ENCODE data around the gene FDXR.

The FDXR gene

DNA sequence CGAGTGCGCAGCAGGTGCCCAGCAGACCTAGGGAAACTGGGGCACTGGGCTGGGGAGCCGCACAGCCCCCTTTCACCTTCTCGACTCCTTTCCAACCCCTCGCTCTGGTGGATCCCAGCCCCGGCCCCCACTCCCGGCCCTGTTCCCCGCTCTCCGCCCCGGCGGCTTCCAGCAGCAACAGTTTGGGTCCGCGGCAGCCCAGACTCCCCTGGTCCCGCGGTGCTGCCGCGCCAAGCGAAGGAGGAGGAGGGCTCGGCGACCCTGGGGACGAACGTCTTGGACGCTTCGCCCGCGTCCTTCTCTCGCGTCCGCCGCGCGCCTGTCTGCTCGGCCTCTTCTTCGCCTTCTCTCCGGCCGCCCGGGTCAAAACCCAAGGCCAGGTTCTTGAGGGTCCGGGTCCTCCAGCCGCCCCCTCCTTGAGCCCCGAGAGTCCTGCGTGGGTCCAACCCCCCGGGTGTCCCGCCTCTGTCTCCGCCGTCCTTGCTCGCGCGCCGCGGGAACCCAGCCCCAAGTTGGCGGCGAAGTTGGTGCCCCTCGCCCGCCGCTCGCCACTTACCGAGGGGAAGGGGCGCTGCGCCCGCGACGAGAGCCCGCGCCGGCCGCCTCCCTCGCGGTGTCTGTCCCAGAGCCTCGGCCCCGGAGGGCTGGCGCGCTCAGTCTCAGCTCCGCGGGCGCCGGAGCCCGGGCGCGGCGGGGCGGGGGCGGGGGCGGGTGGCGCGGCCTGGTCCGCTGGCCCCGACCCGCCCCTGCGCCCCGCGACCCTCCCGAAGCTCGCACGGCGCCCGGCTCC, 11.7 kb downstream of the FDXR start:
- no peak for DNase-seq (ENCODE audit: low read depth in 2 of 2)
- TF ChIP-seq, protein P1, sequence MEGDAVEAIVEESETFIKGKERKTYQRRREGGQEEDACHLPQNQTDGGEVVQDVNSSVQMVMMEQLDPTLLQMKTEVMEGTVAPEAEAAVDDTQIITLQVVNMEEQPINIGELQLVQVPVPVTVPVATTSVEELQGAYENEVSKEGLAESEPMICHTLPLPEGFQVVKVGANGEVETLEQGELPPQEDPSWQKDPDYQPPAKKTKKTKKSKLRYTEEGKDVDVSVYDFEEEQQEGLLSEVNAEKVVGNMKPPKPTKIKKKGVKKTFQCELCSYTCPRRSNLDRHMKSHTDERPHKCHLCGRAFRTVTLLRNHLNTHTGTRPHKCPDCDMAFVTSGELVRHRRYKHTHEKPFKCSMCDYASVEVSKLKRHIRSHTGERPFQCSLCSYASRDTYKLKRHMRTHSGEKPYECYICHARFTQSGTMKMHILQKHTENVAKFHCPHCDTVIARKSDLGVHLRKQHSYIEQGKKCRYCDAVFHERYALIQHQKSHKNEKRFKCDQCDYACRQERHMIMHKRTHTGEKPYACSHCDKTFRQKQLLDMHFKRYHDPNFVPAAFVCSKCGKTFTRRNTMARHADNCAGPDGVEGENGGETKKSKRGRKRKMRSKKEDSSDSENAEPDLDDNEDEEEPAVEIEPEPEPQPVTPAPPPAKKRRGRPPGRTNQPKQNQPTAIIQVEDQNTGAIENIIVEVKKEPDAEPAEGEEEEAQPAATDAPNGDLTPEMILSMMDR (IDR thresholded peaks at IDR 0.05; ENCODE audit: low read depth, low read length): no peak
- H3K4me3 ChIP-seq (replicated peaks in 1 of 2; ENCODE audit: low read depth in 2 of 2, low read length in 2 of 2): no peak overlapping the region

DNA sequence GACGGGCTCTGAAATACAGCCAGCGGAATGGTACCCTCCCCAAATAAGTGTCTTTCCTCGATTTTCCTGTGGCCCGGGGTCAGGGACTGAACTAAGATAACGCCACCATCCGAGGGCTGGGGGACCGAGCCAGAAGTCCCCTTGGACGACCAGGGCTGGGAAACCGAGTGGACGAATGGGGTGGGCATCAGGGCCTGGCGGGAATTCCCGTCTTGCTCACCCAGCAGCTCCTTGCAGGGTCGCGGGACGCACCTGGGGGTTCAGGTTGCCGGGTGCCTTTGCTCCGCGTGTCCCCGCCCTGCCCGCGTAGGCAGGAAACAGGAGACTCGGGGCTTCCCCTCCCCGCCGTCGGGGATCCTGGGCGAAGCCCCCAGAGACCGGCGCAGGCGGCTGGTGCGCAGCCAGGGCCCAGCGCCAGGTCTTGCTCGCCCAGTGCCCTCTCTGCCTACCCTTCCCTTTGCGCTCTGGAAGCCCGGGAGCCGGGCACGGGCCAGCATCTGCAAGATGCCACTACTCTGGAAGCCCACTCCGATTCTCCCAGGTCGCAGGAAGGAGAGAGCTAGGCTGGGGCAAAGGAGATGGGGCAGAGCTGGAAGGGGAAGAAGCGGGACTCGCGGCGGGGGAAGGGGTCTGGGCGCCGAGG, 12.4 kb downstream of the FDXR start:
- no peak overlapping the region for H3K4me3 ChIP-seq (replicated peaks in 1 of 2; ENCODE audit: low read depth in 2 of 2, low read length in 2 of 2)
- TF ChIP-seq, protein P1 (IDR thresholded peaks at IDR 0.05; ENCODE audit: low read depth, low read length): no peak
- DNase-seq (ENCODE audit: low read depth in 2 of 2): no peak

DNA sequence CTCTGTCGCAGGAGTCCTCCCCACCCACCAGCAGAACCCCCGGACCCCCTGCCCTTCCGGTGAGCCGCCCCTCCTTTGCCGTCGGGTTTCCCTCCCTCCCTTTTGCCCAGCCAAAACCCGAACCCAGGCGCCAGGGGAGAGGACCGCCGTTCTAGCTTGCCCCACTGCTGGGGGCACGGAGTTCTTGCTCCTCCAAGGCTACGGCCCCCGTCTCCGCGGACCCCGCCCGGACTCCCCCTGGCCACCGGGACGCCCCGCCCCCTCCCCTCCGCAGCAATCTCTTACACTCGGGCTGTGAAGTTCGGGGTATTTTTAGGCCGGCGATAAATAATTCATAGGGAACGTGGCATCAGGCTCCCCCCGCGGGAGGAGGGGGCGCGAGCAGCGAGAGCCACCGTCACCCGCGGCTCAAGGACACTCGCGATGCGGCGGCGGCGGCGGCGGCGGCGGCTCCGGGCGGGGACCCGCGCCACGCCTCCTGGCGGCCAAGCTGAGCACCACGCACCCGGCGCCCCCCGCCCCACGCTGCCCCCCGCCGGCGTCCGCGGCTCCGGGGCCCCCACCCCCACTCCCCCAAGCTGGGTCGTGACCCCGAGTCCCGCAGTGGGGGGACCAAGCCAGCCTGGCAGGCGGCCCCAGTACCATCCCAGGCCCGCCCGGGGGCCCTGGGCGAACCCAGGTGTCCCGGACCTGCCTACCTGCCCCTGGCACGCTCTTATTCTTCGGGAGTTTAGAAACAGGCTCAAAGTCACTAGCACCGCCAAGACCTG, 13.2 kb downstream of the FDXR start, which contains the start of gene GRIN2C:
TSS of gene GRIN2C (minus strand) at position 427 of the 770 bp plus-strand sequence. CDS start 4,793 bp downstream, outside the sequence.
- DNase-seq (ENCODE audit: low read depth in 2 of 2): no peak
- TF ChIP-seq, protein P1 (IDR thresholded peaks at IDR 0.05; ENCODE audit: low read depth, low read length): no peak
- no peak within 1 kb of the TSS for H3K4me3 ChIP-seq (replicated peaks in 1 of 2; ENCODE audit: low read depth in 2 of 2, low read length in 2 of 2)

DNA sequence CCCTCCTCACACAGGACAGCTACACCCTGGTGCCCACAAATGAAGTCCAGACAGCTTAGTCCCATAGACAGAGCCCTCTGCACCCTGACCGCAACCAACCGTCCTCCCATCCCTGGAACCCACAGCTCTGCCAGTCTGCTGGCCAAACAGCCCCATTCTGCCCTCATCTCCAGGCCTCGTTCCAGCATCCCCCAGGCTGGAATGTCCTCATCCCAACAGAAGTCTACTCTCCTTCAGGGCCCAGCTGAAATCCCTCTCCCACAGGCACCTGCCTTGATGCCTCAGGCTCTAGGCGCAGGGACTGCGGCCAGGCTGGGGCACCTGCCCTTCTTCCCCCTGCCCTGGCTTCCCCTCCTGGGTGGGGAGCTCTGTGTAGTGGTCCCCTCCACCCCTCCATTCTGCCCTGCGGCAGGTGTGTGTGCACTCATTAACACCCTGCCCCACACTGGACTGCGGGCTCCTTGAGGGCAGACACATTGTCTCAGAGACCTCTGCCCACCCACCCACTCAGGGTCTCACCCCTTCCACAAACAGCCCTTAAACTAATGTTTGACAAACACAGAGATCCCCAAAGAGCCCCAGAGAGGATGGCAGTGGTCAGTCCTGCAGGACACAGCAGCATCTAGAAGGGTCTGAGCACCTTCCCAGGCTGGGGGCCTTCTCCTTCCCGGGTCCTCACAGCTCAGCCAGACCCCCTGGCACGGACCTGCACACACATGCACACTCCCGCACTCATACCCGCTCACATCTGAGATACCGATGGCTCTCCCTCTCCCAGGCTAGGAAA, 13.9 kb downstream of the FDXR start:
- DNase-seq (ENCODE audit: low read depth in 2 of 2): no peak
- TF ChIP-seq, protein P1 (IDR thresholded peaks at IDR 0.05; ENCODE audit: low read depth, low read length): no peak
- no peak overlapping the region for H3K4me3 ChIP-seq (replicated peaks in 1 of 2; ENCODE audit: low read depth in 2 of 2, low read length in 2 of 2)

DNA sequence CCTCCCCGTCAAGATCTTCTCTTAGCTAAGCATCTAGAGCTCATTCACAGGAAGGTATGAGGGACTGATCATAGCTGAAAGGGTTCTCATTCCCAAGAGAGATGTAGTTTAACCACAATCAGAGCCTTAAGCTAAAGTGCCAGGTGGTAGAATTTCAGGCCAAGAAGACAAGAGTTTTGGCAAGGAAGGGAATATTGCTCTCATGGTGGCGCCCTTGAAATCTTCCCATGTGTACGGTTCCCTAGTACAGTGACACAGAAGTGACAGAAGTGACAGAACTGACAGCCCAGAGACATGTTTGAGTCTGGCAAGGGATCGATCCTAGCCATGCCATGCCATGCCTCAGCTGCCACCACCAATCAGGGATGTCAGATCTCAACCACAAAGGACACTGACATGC, 15.6 kb downstream of the FDXR start:
- no peak overlapping the region for H3K4me3 ChIP-seq (replicated peaks in 1 of 2; ENCODE audit: low read depth in 2 of 2, low read length in 2 of 2)
- TF ChIP-seq, protein P1 (IDR thresholded peaks at IDR 0.05; ENCODE audit: low read depth, low read length): no peak
- DNase-seq (ENCODE audit: low read depth in 2 of 2): no peak

DNA sequence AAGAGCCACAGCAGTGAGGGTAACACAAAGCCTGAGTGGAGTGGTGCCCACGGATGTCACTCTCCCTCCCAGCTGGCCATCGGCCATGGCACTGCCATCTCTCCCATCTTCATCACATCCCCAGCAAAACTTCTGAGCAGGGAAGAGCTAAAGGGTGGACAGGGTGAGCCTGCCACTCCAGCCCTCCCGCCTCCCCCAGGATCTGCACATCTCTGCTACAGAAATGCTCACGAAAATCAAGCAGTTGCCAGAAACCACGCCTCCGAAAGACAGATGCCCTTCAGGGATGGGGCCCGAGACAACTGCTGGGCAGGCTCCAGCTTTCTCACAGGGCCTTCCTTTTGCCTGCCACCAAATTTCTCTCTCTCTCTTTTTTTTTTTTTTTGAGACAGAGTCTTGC, 16.7 kb downstream of the FDXR start:
- no peak overlapping the region for H3K4me3 ChIP-seq (replicated peaks in 1 of 2; ENCODE audit: low read depth in 2 of 2, low read length in 2 of 2)
- TF ChIP-seq, protein P1 (IDR thresholded peaks at IDR 0.05; ENCODE audit: low read depth, low read length): no peak
- no peak for DNase-seq (ENCODE audit: low read depth in 2 of 2)
